Naive thymus-derived CD8-positive, alpha-beta T cell (primary cell): ENCODE results near the gene RPS6KB1. TPM values are rescaled to one million over a fixed set of nuclear protein-coding genes. Genes with fewer than 3 reads are reported as not detected.
"Not testable (repeated sequence)": the region's sequence is repeated elsewhere in the genome, so short reads cannot be mapped to it uniquely, and the experiment has no call there.

Experiments
- ATAC-seq, 2 donors: fragments of 150-1000 bp; cut with Tn5 transposase in 1 of 2; sonication (Bioruptor Pico), chemical (Tn5 transposase) in 1 of 2; 1 replicate in 1 of 2; 2 replicates in 1 of 2; pipeline ENCODE4 v1.10.0; 2021; ENCODE audit warnings: mild to moderate bottlenecking in 2 of 2, moderate library complexity in 2 of 2
- POLR2A ChIA-PET: fragments of 350-600 bp; sonication (Branson Sonifier 250); formaldehyde crosslinking; loops from one replicate; lab custom pipeline; 2021; ENCODE audit warnings: antibody characterized with exemption; lab: Charles Lee
- DNase-seq, 10 donors: peaks; one replicate each; pipeline versions ENCODE4 v3.0.0 to v3.0.0-alpha.2; 2020 to 2022
- H3K27ac Mint-ChIP-seq, 10 donors: one replicate each; pipeline ENCODE4 v1.8.0; 2020 to 2022; ENCODE audit warnings: mild to moderate bottlenecking in 10 of 10, mixed read lengths in 10 of 10, moderate library complexity in 4 of 10, inconsistent platforms in 1 of 10
- H3K27me3 Mint-ChIP-seq, 5 donors: one replicate each; pipeline ENCODE4 v1.8.0; 2021 to 2022; ENCODE audit warnings: mixed read lengths in 5 of 5
- H3K36me3 Mint-ChIP-seq, 3 donors: one replicate each; pipeline ENCODE4 v1.8.0; 2020 to 2022; ENCODE audit warnings: mixed read lengths in 3 of 3, mild to moderate bottlenecking in 2 of 3, inconsistent platforms in 1 of 3
- H3K4me1 Mint-ChIP-seq, 4 donors: one replicate each; pipeline ENCODE4 v1.8.0; 2021 to 2022; ENCODE audit warnings: mixed read lengths in 4 of 4
- H3K4me3 Mint-ChIP-seq, 10 donors: one replicate each; pipeline ENCODE4 v1.8.0; 2020 to 2022; ENCODE audit warnings: mild to moderate bottlenecking in 10 of 10, mixed read lengths in 10 of 10, moderate library complexity in 6 of 10, inconsistent platforms in 1 of 10
- H3K9me3 Mint-ChIP-seq, 9 donors: one replicate each; pipeline ENCODE4 v1.8.0; 2020 to 2022; ENCODE audit warnings: mixed read lengths in 9 of 9, mild to moderate bottlenecking in 3 of 9, inconsistent platforms in 1 of 9, moderate library complexity in 1 of 9
- polyA plus RNA-seq, 3 donors: library from polyadenylated mRNA; unstranded; fragments of 300-500 nt; fragmentation: Illumina TruSeq; gene quantifications; one replicate each; pipeline ENCODE4 v1.2.3, GENCODE V29; 2021
- total RNA-seq, 8 experiments: library from RNA in 2 of 8; stranded (reverse) in 2 of 8; gene quantifications; one replicate each; pipeline ENCODE4 v1.2.3 and lab custom pipeline; 2021 to 2026

RPS6KB1 gene
- total and polyA plus RNA-seq, 5 experiments from 2014 or later = 22.7 to 79.4 (median 31.5) TPM

- DNase-seq, H3K27me3 Mint-ChIP-seq, H3K4me3 Mint-ChIP-seq, POLR2A ChIA-PET, ATAC-seq, H3K9me3 Mint-ChIP-seq: not testable (repeated sequence)
- peak overlapping the region in 4 of 10 donors; percentile 15 to 83 (median 20) for H3K27ac Mint-ChIP-seq
- H3K4me1 Mint-ChIP-seq = peaks cover 12 to 38% (median 26%) of the 10 kb centered on the region in 4 donors
- H3K36me3 Mint-ChIP-seq = peaks cover 0 to 57% (median 2%) of the 10 kb centered on the region in 3 donors
Measured at GRCh38 chr17:59959574-59959973, 66.7 kb downstream of the RPS6KB1 start.

DNA sequence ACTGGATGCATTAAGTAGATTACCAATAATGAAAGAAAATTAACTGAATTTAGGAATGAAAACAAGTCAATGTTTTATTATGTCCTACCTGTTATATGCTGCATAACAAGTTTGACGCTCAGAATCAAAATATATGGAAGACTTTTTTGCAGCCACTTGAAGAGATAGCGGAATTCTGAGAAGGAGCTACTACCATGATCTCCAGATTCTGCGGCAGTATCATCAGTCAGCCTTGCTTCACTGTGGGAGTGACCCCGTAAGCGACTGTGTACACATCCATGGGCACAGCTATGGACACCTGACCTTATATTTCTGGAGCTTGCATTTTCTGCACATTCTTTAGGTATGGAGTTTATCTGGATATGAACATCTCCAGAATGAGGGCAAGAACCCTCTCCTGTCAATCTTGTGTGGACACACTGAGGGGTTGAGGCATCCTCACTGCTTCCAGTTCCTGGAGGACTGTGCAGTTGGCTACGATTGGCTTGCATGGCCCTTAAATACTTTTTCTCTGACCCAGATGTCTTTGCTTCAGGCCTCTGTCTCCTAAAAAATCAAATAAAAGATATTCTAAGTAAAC is 69.9 kb downstream of the RPS6KB1 start:
- peak overlapping the region in 9 of 10 donors; percentile 82 to 97 (median 95) for H3K4me3 Mint-ChIP-seq
- ATAC-seq (no peak), DNase-seq (no peak)
- POLR2A ChIA-PET = no interaction called here
- peaks cover 0 to 27% (median 0%) of the 10 kb centered on the region in 3 donors for H3K36me3 Mint-ChIP-seq
- H3K4me1 Mint-ChIP-seq = peaks cover 13 to 36% (median 32%) of the 10 kb centered on the region in 4 donors
- peak overlapping the region in 5 of 10 donors; percentile 11 to 98 (median 40) for H3K27ac Mint-ChIP-seq
- no peaks in the 10 kb centered on the region for H3K27me3 Mint-ChIP-seq
- H3K9me3 Mint-ChIP-seq = no peaks in the 10 kb centered on the region

DNA sequence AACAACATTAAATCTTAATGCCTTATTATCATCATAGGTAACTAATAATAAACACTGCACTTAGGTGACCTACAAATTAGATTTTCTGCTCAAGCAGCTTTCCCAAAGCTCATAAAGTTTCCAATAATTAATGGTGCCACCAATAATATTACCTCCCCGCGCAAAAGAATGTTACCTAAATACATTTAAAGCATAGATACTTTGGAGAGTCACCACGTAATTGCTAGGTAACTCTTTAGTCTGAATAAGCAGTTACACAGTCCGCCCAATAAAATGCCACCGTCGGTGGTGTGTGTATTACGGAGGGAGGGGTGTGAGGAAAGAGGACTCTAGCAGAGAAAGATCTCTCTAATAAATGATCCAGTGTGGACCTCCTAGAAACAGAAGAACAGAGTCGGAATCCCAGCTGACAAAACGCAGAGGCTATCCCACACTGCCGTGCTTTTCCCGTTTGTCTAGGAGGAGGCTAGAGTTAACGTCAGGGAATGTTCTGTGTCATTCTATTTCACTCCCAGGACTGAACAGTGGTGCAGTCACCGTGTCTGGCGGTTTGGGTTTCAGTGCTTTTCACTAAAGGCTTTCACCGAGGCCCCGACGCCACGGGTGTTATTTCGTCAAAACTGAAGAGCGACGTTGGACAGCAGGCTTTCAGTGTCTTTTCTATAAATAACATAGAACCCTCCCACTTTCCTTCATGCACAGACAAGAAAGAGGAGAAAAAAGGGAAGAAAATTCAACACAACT is 71.0 kb downstream of the RPS6KB1 start:
- Mint-ChIP-seq H3K9me3 (no peaks in the 10 kb centered on the region), H3K27me3 (no peaks in the 10 kb centered on the region), H3K4me3 (peak overlapping the region; percentile 82 to 97 (median 95)), H3K27ac (peak overlapping the region; percentile 94 to 99 (median 98)), H3K4me1 (peaks cover 10 to 33% (median 27%) of the 10 kb centered on the region in 4 donors), H3K36me3 (peaks cover 0 to 18% (median 0%) of the 10 kb centered on the region in 3 donors)
- DNase-seq (peak in 6 of 10 donors; percentile 17 to 41 (median 26)), ATAC-seq (peak; percentile 63 to 67)
- POLR2A ChIA-PET = interaction anchor here (1.0 to 1.4 kb wide), 2 partner anchors 10 to 399 kb away, joined by 3 to 5 read pairs; partner anchors contain the start of gene DHX40

GRCh38 chr17:59964482-59965328 is 71.8 kb downstream of the RPS6KB1 start, which contains the start of gene RNFT1:
Gene RNFT1 (minus strand): TSS chr17:59964740. CDS start chr17:59964663, 77 bp downstream.
- POLR2A ChIA-PET = interaction anchor here (0.6 to 1.9 kb wide), 7 partner anchors 9 to 400 kb away, joined by 3 to 19 read pairs (median 3); partner anchors contain the start of genes DHX40, HEATR6, PTRH2 and RPS6KB1
- H3K4me3 Mint-ChIP-seq = peak within 1 kb of the TSS; percentile 82 to 97 (median 95)
- DNase-seq = peak; percentile 81 to 95 (median 88)

DNA sequence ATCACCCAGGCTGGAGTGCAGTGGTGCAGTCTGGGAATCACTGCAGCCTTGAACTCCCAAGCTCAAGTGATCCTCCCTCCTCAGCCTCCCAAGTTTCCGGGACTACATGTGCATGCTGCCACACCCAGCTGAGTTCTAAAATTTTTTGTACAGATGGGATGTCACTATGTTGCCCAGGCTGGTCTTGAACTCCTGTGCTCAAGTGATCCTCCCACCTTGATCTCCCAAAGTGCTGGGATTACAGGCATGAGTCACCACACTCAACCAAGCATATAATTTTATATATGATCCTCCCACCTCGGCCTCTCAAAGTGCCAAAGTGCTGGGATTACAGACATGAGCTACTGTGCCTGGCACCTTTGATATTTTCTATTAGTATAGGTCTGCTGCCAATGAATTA is 78.8 kb downstream of the RPS6KB1 start:
- H3K27ac Mint-ChIP-seq, H3K4me3 Mint-ChIP-seq, H3K36me3 Mint-ChIP-seq, ATAC-seq, H3K27me3 Mint-ChIP-seq, H3K4me1 Mint-ChIP-seq, H3K9me3 Mint-ChIP-seq, DNase-seq: not testable (repeated sequence)
- POLR2A ChIA-PET = interaction anchor here (0.7 kb wide), 1 partner anchor 1340 kb away, joined by 3 read pairs; no protein-coding TSS in a partner anchor

More at GRCh38 chr17:59964482-59965328, 71.8 kb downstream of the RPS6KB1 start, which contains the start of gene RNFT1:
- ATAC-seq = peak; percentile 85 to 87
- Mint-ChIP-seq H3K36me3 (peaks cover 0 to 10% (median 0%) of the 10 kb centered on the region in 3 donors), H3K4me1 (peaks cover 6 to 32% (median 22%) of the 10 kb centered on the region in 4 donors), H3K27ac (peak within 1 kb of the TSS; percentile 95 to 99 (median 98)), H3K27me3 (no peaks in the 10 kb centered on the region), H3K9me3 (no peaks in the 10 kb centered on the region)

- H3K9me3 Mint-ChIP-seq = no peaks in the 10 kb centered on the region
Measured at GRCh38 chr17:59972778-59973177, 79.9 kb downstream of the RPS6KB1 start.

DNA sequence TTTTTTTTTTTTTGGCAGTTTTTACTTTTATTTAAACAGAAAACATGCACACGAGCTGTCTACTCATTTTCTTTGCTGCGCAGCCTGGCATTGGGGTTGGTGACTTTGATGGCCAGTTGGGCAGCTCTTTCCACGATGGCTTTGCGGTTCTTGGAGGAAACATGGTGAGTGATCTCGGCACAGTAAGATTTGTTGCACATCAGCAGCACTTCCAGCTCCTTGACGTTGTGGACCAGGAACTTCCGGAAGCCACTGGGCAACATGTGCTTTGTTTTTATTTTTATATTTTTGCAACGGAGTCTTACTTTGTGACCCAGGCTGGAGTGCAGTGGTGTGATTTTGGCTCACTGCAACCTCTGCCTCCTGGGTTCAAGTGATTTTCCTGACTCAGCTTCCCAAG is 80.6 kb downstream of the RPS6KB1 start:
- not testable (repeated sequence) for H3K27ac Mint-ChIP-seq, H3K4me1 Mint-ChIP-seq, H3K4me3 Mint-ChIP-seq, H3K9me3 Mint-ChIP-seq, H3K36me3 Mint-ChIP-seq, H3K27me3 Mint-ChIP-seq, ATAC-seq, DNase-seq
- POLR2A ChIA-PET = interaction anchor here (1.3 kb wide), 1 partner anchor 9 kb away, joined by 3 read pairs; the partner anchor contains the start of gene RNFT1

More at GRCh38 chr17:59972778-59973177, 79.9 kb downstream of the RPS6KB1 start:
- Mint-ChIP-seq H3K27ac (no peak overlapping the region), H3K36me3 (no peaks in the 10 kb centered on the region), H3K4me1 (no peaks in the 10 kb centered on the region), H3K4me3 (no peak overlapping the region), H3K27me3 (peaks cover 0 to 1% (median 0%) of the 10 kb centered on the region in 5 donors)
- ATAC-seq = no peak
- POLR2A ChIA-PET = interaction anchor here (1.3 kb wide), 1 partner anchor 8 kb away, joined by 3 read pairs; the partner anchor contains the start of gene RNFT1
- no peak for DNase-seq

DNA sequence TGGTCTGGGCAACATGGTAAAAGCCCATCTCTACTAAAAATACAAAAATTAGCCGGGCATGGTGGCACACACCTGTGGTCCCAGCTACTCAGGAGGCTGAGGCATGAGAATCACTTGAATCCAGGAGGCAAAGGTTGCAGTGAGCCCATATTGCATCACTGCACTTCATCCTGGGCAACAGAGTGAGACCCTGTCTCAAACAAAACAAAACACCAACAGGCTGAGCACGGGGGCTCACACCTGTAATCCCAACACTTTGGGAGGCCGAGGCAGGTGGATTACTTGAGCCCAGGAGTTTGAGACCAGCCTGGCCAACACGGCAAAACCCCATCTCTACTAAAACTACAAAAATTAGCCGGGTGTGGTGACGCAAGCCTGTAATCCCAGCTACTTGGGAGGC is 82.2 kb downstream of the RPS6KB1 start:
- H3K4me1 Mint-ChIP-seq, ATAC-seq, H3K27ac Mint-ChIP-seq, POLR2A ChIA-PET, H3K9me3 Mint-ChIP-seq, H3K4me3 Mint-ChIP-seq, H3K27me3 Mint-ChIP-seq, H3K36me3 Mint-ChIP-seq, DNase-seq: not testable (repeated sequence)

DNA sequence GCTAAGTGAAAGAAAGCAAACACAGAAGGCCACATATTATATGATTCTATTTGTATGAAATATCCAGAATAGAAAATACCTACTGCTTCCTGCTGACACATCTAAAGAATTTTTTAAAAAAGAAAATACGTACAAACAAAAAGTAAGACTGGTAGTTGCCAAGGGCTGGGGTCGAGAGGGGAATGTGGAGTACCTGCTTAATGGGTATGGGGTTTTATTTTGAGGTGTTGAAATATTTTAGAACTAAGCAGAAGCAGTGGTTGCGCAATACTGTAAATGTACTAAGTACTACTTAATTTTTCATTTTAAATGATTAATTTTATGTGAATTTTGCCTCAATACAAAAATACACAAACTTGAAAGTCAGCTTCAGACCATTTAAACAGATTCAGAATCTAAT is 103.7 kb downstream of the RPS6KB1 start:
- DNase-seq, H3K36me3 Mint-ChIP-seq, H3K4me1 Mint-ChIP-seq, H3K27me3 Mint-ChIP-seq, ATAC-seq, H3K9me3 Mint-ChIP-seq, POLR2A ChIA-PET, H3K27ac Mint-ChIP-seq, H3K4me3 Mint-ChIP-seq: not testable (repeated sequence)
